Endothelial cell of umbilical vein (primary cell): ENCODE measurements around the gene OVCH2. TPM values are rescaled to one million over a fixed set of nuclear protein-coding genes. Genes with fewer than 3 reads are reported as not detected.

ENCODE experiments used
- BruUV-seq: library from RNA; stranded (reverse); fragments of 400-500 nt; replicated peaks from 2 replicates; lab custom pipeline; 2021; lab: Mats Ljungman, UMichigan
- CTCF ChIA-PET: fragments of 300-600, 350-600 bp; sonication (Branson Sonifier 250); formaldehyde crosslinking; loops from one replicate; lab custom pipeline; 2021; ENCODE audit warnings: antibody characterized with exemption, inconsistent platforms; lab: Charles Lee
- POLR2A ChIA-PET: fragments of 300-600, 350-600 bp; sonication (Branson Sonifier 250); formaldehyde crosslinking; loops from one replicate; lab custom pipeline; 2021; ENCODE audit warnings: antibody characterized with exemption, inconsistent platforms; lab: Charles Lee
- DNase-seq: peaks from one replicate; pipeline ENCODE4 v3.0.0-alpha.2; 2011; ENCODE audit warnings: low read depth, low spot score
- FAIRE-seq: peaks from 2 replicates; lab custom pipeline; 2011; peaks lifted over from hg19 to GRCh38; lab: Jason Lieb, UNC
- H2AFZ ChIP-seq: 2 replicates; pipeline ENCODE4 v1.6.0; 2012; ENCODE audit warnings: low read depth, low read length, control low read depth, inconsistent platforms
- H3K27ac ChIP-seq: 2 replicates; pipeline ENCODE4 v1.5.1; 2011; ENCODE audit warnings: low read depth, mild to moderate bottlenecking, control low read depth, low read length, moderate library complexity; ENCODE audit not compliant: insufficient read depth
- H3K27me3 ChIP-seq, 2 experiments: 2 replicates each; pipeline versions ENCODE4 v1.6.0 to v1.6.1; 2011; ENCODE audit warnings: low read length in 2 of 2, mixed read lengths in 1 of 2; ENCODE audit not compliant: control insufficient read depth in 2 of 2, insufficient read depth in 2 of 2
- H3K36me3 ChIP-seq, 2 experiments: 2 replicates in 1 of 2; 3 replicates in 1 of 2; pipeline ENCODE4 v1.5.1; 2011; ENCODE audit warnings: low read length in 2 of 2, mild to moderate bottlenecking in 1 of 2, moderate library complexity in 1 of 2; ENCODE audit not compliant: control insufficient read depth in 2 of 2, insufficient read depth in 2 of 2; ENCODE audit errors: extremely low read depth in 1 of 2
- H3K4me1 ChIP-seq: 3 replicates; pipeline ENCODE4 v1.5.1; 2011; ENCODE audit warnings: mild to moderate bottlenecking, low read length; ENCODE audit not compliant: control insufficient read depth, insufficient read depth; ENCODE audit errors: extremely low read depth
- H3K4me2 ChIP-seq: 2 replicates; pipeline ENCODE4 v1.6.1; 2011; ENCODE audit warnings: low read length, control low read depth, mixed read lengths; ENCODE audit not compliant: insufficient read depth
- H3K4me3 ChIP-seq, 3 experiments: fragments of 200-600 bp in 1 of 3; sonication (generic), shearing (Covaris generic) in 1 of 3; replicated peaks in 1 of 3; 2 replicates each; pipeline ENCODE4 v1.5.1; 2011 to 2016; ENCODE audit warnings: control low read depth in 3 of 3, low read length in 3 of 3, mild to moderate bottlenecking in 2 of 3, inconsistent platforms in 1 of 3, low read depth in 1 of 3, moderate library complexity in 1 of 3; ENCODE audit not compliant: insufficient read depth in 1 of 3
- H3K79me2 ChIP-seq: 2 replicates; pipeline ENCODE4 v1.6.0; 2012; ENCODE audit warnings: low read length, inconsistent platforms; ENCODE audit not compliant: control insufficient read depth, insufficient read depth
- H3K9ac ChIP-seq: replicated peaks from 2 replicates; pipeline ENCODE3; 2011; ENCODE audit warnings: low read length, control low read depth; ENCODE audit not compliant: insufficient read depth; ENCODE audit errors: extremely low read depth
- H3K9me1 ChIP-seq: replicated peaks from 3 replicates; pipeline ENCODE4 v1.6.0; 2011; ENCODE audit warnings: mild to moderate bottlenecking, low read length; ENCODE audit not compliant: control insufficient read depth, insufficient read depth; ENCODE audit errors: extremely low read depth
- H3K9me3 ChIP-seq: replicated peaks from 2 replicates; pipeline ENCODE4 v1.5.1; 2012; ENCODE audit warnings: low read length, inconsistent platforms; ENCODE audit not compliant: control insufficient read depth, insufficient read depth
- H4K20me1 ChIP-seq: replicated peaks from 2 replicates; pipeline ENCODE3; 2011; ENCODE audit warnings: mild to moderate bottlenecking, low read length; ENCODE audit not compliant: control insufficient read depth, insufficient read depth; ENCODE audit errors: extremely low read depth
- GATA2 ChIP-seq: IDR thresholded peaks from 2 replicates; pipeline ENCODE4 v1.7.0; 2011; ENCODE audit warnings: low read depth, mild to moderate bottlenecking, moderate library complexity, mixed read lengths, low read length; ENCODE audit not compliant: insufficient read length, insufficient read depth
- MYC ChIP-seq: IDR thresholded peaks from one replicate; pipeline ENCODE4 v1.6.1; 2011; ENCODE audit warnings: mild to moderate bottlenecking, low read depth, low read length
- POLR2A ChIP-seq: IDR thresholded peaks from 2 replicates; pipeline ENCODE4 v1.6.1; 2012; ENCODE audit warnings: low read depth, mild to moderate bottlenecking, control low read depth, low read length
- POLR2AphosphoS5 ChIP-seq: IDR thresholded peaks from 2 replicates; pipeline ENCODE4 v1.6.1; 2012; ENCODE audit warnings: low read depth, mild to moderate bottlenecking, control low read depth, low read length, moderate library complexity; ENCODE audit not compliant: insufficient read depth
- dilution Hi-C: fragments of 300-500 bp; cut with MboI; formaldehyde crosslinking; loops from one replicate; pipeline ENCODE4 v1.15.0; 2019; ENCODE audit warnings: low sequenced_read_pairs; ENCODE audit not compliant: extremely low pct_ligation_motif_present
- intact Hi-C: fragments of 100-400 bp; cut with micrococcal nuclease; formaldehyde crosslinking; loops from one replicate; pipeline ENCODE4 v1.10.0; 2022
- polyA plus RNA-seq, 4 experiments: library from polyadenylated mRNA; depleted of rRNA in 3 of 4; stranded (reverse) in 3 of 4; unstranded in 1 of 4; fragments of >200 nt; gene quantifications; 2 replicates each; pipeline versions ENCODE4 v1.2.1 to v1.2.3, GENCODE V29; 2011 to 2012; ENCODE audit warnings: missing spikeins in 1 of 4
- total RNA-seq: library from RNA; stranded (reverse); gene quantifications from 2 replicates; pipeline ENCODE4 v1.2.3, GENCODE V29; 2021
- TF ChIP-seq, protein P1 (sequence below): IDR thresholded peaks from 2 replicates; pipeline ENCODE4 v1.6.1; 2011; ENCODE audit not compliant: insufficient read depth, insufficient read length
- TF ChIP-seq, protein P2 (sequence below), 2 donors: IDR thresholded peaks; 1 replicate in 1 of 2; 2 replicates in 1 of 2; pipeline ENCODE4 v1.5.1; 2011; ENCODE audit warnings: low read length in 2 of 2, mild to moderate bottlenecking in 2 of 2, moderate library complexity in 2 of 2, control low read depth in 1 of 2, inconsistent platforms in 1 of 2, low read depth in 1 of 2; ENCODE audit not compliant: insufficient read depth in 1 of 2; ENCODE audit errors: extremely low read depth in 1 of 2

Gene OVCH2
- total and polyA plus RNA-seq, 2 donors (not counting 3 experiments of a cell fraction or from before 2014, with no cell fraction given) = not detected

DNA sequence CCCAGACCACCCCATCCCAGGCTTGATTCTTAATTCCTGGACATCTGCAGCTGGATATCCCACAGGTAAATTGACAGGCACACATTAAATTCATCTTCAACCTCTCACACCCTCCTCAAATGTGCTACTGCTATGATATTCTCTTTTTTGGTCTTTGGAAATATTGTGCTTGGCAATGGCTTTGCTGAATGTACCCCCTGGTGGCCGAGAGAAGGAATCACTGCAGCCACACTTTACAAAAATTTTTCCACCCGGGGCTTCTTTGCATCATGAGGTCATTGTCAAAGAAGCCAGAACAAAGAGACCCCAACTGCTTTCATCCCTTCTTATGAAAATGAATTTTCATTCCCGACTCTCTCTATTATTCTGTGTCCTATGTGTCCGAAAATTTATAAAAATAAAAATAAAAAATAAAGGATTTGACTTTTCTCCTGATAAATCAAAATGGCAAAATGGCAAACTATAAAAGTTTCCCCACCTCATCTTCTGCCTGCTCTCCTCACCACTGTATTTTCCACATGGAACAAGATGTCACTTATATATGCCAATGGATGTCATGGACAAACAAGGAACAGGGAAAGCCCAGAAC, 17.9 kb downstream of the OVCH2 start:
- dilution Hi-C loops = no loop called here
- H2AFZ ChIP-seq = no peak overlapping the region

DNA sequence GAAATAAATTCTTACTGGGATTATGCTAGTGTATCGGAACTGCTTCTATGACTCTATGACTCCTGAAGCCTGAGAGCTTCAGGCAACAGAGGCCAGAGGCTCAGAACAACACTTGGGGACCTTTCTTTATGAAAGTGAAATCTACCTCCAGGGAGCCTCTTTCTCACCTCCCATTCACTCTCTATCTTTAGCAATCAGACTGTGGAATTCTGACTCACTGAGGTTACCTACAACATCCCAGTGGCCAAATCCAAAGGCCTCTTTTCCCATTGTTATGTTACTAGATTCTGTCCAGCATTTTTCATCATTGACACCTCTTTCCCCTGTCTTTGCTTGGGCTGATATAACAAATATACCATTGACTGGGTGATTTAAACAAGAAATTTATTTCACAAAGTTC, 18.9 kb downstream of the OVCH2 start:
- no peaks in the 10 kb centered on the region for H3K36me3 ChIP-seq
- H3K4me2 ChIP-seq = no peak overlapping the region
- intact Hi-C loops = no loop called here
- ChIA-PET POLR2A (interaction anchor here (0.7 kb wide), 1 partner anchor 172 kb away, joined by 3 read pairs; no protein-coding TSS in a partner anchor), CTCF (interaction anchor here (0.6 to 3.8 kb wide), 8 partner anchors 27 to 591 kb away, joined by 3 to 23 read pairs (median 4); no protein-coding TSS in a partner anchor)
- no peaks in the 10 kb centered on the region for H3K79me2 ChIP-seq
- H3K9me1 ChIP-seq = no peaks in the 10 kb centered on the region
- no peak overlapping the region for H2AFZ ChIP-seq
- no peak overlapping the region for H3K9ac ChIP-seq
- no peaks in the 10 kb centered on the region for H3K4me1 ChIP-seq
- H3K4me3 ChIP-seq = no peak overlapping the region
- DNase-seq (no peak), FAIRE-seq (no peak)
- peaks cover 43 to 47% of the 10 kb centered on the region in 2 experiments for H3K27me3 ChIP-seq
- H4K20me1 ChIP-seq = no peaks in the 10 kb centered on the region
- no peaks in the 10 kb centered on the region for H3K9me3 ChIP-seq
- no TSS peak for BruUV-seq
- no peak overlapping the region for H3K27ac ChIP-seq
- no peak for TF ChIP-seq MYC
- TF ChIP-seq, protein P1, sequence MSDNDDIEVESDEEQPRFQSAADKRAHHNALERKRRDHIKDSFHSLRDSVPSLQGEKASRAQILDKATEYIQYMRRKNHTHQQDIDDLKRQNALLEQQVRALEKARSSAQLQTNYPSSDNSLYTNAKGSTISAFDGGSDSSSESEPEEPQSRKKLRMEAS = no peak
- TF ChIP-seq, protein P2, sequence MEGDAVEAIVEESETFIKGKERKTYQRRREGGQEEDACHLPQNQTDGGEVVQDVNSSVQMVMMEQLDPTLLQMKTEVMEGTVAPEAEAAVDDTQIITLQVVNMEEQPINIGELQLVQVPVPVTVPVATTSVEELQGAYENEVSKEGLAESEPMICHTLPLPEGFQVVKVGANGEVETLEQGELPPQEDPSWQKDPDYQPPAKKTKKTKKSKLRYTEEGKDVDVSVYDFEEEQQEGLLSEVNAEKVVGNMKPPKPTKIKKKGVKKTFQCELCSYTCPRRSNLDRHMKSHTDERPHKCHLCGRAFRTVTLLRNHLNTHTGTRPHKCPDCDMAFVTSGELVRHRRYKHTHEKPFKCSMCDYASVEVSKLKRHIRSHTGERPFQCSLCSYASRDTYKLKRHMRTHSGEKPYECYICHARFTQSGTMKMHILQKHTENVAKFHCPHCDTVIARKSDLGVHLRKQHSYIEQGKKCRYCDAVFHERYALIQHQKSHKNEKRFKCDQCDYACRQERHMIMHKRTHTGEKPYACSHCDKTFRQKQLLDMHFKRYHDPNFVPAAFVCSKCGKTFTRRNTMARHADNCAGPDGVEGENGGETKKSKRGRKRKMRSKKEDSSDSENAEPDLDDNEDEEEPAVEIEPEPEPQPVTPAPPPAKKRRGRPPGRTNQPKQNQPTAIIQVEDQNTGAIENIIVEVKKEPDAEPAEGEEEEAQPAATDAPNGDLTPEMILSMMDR (IDR thresholded peaks at IDR 0.05; ENCODE audit: extremely low read depth in 1 of 2, insufficient read depth in 1 of 2, low read depth in 1 of 2, low read length in 2 of 2) = no peak
- no peak for TF ChIP-seq POLR2AphosphoS5
- TF ChIP-seq POLR2A = no peak
- dilution Hi-C loops = no loop called here

More for the DNA sequence above, 17.9 kb downstream of the OVCH2 start:
- Histone ChIP-seq H3K36me3 (no peaks in the 10 kb centered on the region), H3K9me3 (no peaks in the 10 kb centered on the region), H4K20me1 (no peaks in the 10 kb centered on the region), H3K27ac (no peak overlapping the region), H3K9ac (no peak overlapping the region), H3K4me1 (no peaks in the 10 kb centered on the region), H3K79me2 (no peaks in the 10 kb centered on the region), H3K27me3 (peaks cover 46 to 50% of the 10 kb centered on the region in 2 experiments), H3K4me3 (no peak overlapping the region), H3K4me2 (no peak overlapping the region), H3K9me1 (no peaks in the 10 kb centered on the region)
- BruUV-seq = no TSS peak
- intact Hi-C loops = loop anchor here (1.0 kb wide), 3 partner anchors 117 to 590 kb away; partner anchors contain the start of gene PPFIBP2
- peak; percentile 36 for DNase-seq
- POLR2A ChIA-PET = no interaction called here
- peak; percentile 75 for FAIRE-seq
- CTCF ChIA-PET = interaction anchor here (0.8 to 3.8 kb wide), 12 partner anchors 12 to 876 kb away, joined by 3 to 23 read pairs (median 4); no protein-coding TSS in a partner anchor
- TF ChIP-seq, protein P2 (IDR thresholded peaks at IDR 0.05; ENCODE audit: extremely low read depth in 1 of 2, insufficient read depth in 1 of 2, low read depth in 1 of 2, low read length in 2 of 2) = peak; percentile 72 to 77
- no peak for TF ChIP-seq GATA2
